K562 treated with DMSO at 1 percent for 48 hours (cell line): Measurements from ENCODE around the gene HSPA9. TPM values are rescaled to one million over a fixed set of nuclear protein-coding genes. Genes with fewer than 3 reads are reported as not detected.

ENCODE experiments used
- total RNA-seq: library from RNA; unstranded; fragments of 300-600 nt; gene quantifications from 2 replicates; pipeline ENCODE4 v1.2.3, GENCODE V29; 2022; ENCODE audit warnings: low replicate concordance; ENCODE audit errors: extremely low read depth

The HSPA9 gene
- total RNA-seq = 456 TPM in 1 of 2 replicates, not detected in the other

DNA sequence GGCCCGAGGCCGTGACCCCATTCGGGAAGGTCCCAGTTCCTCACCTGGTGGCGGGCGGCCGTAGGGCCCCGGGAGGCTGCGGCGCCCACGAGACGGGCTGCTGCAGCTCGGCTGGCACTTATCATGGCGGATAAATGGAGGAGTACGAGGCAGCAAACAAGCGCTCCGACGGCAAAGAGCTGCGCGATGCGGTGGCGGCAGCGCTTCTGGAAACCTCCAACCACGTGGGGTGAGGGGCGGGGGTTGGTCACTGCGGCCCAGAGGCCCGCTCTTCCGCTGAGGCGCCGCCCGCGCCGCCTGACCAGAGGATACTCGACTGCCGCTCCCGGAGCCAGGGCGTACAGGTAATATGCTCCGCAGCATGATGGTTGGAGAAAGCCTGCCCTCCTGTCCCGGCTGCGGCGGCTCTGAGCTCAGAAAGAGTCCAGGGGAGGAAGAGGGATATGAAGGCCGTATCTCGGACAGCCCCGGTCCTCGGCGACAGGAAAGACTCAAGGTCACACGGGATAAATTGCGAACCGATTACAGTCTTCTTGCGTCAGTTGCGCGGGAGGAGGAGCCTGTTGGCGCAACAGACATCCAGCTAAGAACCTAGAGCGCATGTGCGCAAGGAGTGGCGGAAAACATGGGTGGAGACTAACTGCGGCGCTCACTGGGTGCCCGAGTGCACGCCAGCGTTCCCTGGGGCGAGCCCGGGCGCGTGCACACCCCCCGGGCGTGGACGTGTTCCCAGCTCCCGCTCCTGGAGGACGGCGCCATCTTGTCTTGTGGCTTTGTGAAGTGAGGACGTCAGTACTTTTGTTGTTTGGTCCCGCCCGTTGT lies at the start of gene HSPA9:
HSPA9 (minus strand) TSS at position 208 of the 822 bp plus-strand sequence; CDS start at position 125, 83 bp downstream.

GRCh38 chr5:138542956-138543729 lies 32.1 kb downstream of the HSPA9 start, which contains the start of gene ETF1:
Gene ETF1 (minus strand): TSS chr5:138543236. CDS start chr5:138542918, 318 bp downstream.

Other genes with a start within 250 kb of the HSPA9 start
- gene CDC25C, start 243.6 kb downstream of the HSPA9 start, total RNA-seq = not detected in 2 replicates
- gene FAM53C, start 237.1 kb downstream of the HSPA9 start, total RNA-seq = not detected in 2 replicates
- 101 TPM in 1 of 2 replicates, not detected in the other for gene KDM3B, start 222.7 kb downstream of the HSPA9 start, total RNA-seq
- gene REEP2, start 136.3 kb downstream of the HSPA9 start, total RNA-seq = not detected in 2 replicates
- not detected in 2 replicates for gene EGR1, start 109.9 kb downstream of the HSPA9 start, total RNA-seq
- gene ETF1, start 32.2 kb downstream of the HSPA9 start, total RNA-seq = not detected in 2 replicates
- 2,033 TPM in 1 of 2 replicates, not detected in the other for gene CTNNA1, start 178.0 kb upstream of the HSPA9 start, total RNA-seq